ENCODE results near the gene FGFR3.

The FGFR3 gene

GRCh38 chr4:1798580-1799386, 5.7 kb downstream of the FGFR3 start:
- no peak overlapping the region for H3K4me3 Mint-ChIP-seq
- H3K36me3 Mint-ChIP-seq (ENCODE audit: low read depth), result no peaks in the 10 kb centered on the region
- TF ChIP-seq, protein P1, sequence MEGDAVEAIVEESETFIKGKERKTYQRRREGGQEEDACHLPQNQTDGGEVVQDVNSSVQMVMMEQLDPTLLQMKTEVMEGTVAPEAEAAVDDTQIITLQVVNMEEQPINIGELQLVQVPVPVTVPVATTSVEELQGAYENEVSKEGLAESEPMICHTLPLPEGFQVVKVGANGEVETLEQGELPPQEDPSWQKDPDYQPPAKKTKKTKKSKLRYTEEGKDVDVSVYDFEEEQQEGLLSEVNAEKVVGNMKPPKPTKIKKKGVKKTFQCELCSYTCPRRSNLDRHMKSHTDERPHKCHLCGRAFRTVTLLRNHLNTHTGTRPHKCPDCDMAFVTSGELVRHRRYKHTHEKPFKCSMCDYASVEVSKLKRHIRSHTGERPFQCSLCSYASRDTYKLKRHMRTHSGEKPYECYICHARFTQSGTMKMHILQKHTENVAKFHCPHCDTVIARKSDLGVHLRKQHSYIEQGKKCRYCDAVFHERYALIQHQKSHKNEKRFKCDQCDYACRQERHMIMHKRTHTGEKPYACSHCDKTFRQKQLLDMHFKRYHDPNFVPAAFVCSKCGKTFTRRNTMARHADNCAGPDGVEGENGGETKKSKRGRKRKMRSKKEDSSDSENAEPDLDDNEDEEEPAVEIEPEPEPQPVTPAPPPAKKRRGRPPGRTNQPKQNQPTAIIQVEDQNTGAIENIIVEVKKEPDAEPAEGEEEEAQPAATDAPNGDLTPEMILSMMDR (IDR thresholded peaks at IDR 0.05), result no peak
- no peaks in the 10 kb centered on the region for H3K9me3 Mint-ChIP-seq
- H3K27me3 Mint-ChIP-seq (ENCODE audit: low read depth, poor library complexity), result peaks cover 24% of the 10 kb centered on the region
- DNase-seq, result no peak
- H3K27ac Mint-ChIP-seq, result no peak overlapping the region
- peaks cover 6% of the 10 kb centered on the region for H3K4me1 Mint-ChIP-seq

DNA sequence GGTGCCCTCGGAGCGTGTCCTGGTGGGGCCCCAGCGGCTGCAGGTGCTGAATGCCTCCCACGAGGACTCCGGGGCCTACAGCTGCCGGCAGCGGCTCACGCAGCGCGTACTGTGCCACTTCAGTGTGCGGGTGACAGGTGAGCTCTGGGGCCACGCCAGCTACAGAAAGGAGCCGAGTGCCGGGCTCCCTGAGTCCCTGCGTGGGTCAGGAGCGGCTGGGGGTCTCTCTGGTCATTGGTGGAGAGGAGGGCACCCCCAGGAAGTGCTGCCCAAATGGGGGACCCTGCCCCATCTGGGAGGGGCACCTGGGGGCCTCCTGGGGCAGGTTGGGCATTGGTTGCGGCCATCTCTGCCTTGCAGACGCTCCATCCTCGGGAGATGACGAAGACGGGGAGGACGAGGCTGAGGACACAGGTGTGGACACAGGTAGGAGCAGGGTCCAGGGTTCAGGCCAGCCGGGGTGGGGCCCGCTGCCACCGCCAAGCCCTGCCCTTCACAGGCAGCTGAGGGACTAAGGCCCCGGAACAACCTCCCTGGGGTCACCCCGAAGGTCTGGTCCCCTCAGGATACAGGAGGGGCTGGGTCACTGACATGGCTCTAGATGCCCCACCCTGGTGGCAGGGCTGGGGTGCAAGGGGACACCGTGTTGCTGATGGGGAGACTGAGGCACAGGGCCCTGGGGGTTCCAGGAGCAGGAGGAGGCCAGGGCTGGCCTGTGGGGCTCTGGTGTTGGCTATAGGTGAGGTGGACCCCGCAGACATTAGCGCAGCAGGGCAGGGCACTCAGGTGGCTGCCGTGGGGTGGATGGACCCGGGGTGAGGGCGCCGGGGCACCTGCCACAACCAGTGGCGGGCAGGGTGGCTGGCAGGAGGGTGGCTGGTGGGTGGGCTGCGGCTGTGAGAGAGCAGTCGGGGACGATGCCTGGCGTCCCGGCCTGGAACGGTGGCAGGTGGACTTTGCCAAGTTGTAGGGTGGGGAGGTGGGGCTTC, 6.6 kb downstream of the FGFR3 start:
- Mint-ChIP-seq H3K36me3 (ENCODE audit: low read depth) (no peaks in the 10 kb centered on the region), H3K27me3 (ENCODE audit: low read depth, poor library complexity) (peaks cover 19% of the 10 kb centered on the region), H3K27ac (no peak overlapping the region), H3K4me3 (no peak overlapping the region), H3K9me3 (no peaks in the 10 kb centered on the region), H3K4me1 (peaks cover 11% of the 10 kb centered on the region)
- TF ChIP-seq, protein P1 (IDR thresholded peaks at IDR 0.05), result no peak
- DNase-seq, result no peak

DNA sequence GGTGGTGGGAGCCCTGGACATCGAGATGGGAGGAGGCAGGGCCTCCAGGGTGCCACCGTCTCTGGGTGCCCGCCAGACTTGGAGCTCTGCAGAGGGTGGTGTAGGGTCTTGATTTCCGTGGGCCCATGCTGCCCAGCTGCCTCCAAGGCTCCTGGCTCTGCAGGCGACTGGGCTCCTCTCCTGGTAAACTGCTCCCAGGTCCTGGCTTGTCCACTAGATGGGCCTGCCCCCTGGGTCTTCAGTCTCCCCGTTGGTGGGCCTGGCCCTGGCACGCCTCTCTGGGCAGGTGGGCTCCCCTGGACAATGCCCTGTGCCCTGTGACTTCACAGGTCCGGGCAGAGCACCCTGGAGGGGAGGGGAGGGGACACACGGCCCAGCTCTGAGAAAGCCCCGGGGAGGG, 7.7 kb downstream of the FGFR3 start:
- no peak overlapping the region for H3K27ac Mint-ChIP-seq
- H3K27me3 Mint-ChIP-seq (ENCODE audit: low read depth, poor library complexity), result peaks cover 9% of the 10 kb centered on the region
- H3K4me1 Mint-ChIP-seq, result peaks cover 11% of the 10 kb centered on the region
- TF ChIP-seq, protein P1 (IDR thresholded peaks at IDR 0.05), result no peak
- DNase-seq, result no peak
- H3K4me3 Mint-ChIP-seq, result no peak overlapping the region
- no peaks in the 10 kb centered on the region for H3K9me3 Mint-ChIP-seq
- H3K36me3 Mint-ChIP-seq (ENCODE audit: low read depth), result no peaks in the 10 kb centered on the region

- Mint-ChIP-seq H3K27me3 (ENCODE audit: low read depth, poor library complexity) (peaks cover 3% of the 10 kb centered on the region), H3K36me3 (ENCODE audit: low read depth) (no peaks in the 10 kb centered on the region), H3K4me3 (no peak overlapping the region), H3K27ac (no peak overlapping the region), H3K9me3 (no peaks in the 10 kb centered on the region), H3K4me1 (peaks cover 9% of the 10 kb centered on the region)
- TF ChIP-seq, protein P1 (IDR thresholded peaks at IDR 0.05), result no peak
- DNase-seq, result no peak
Measured at GRCh38 chr4:1801286-1801958, 8.3 kb downstream of the FGFR3 start.

- H3K9me3 Mint-ChIP-seq, result no peaks in the 10 kb centered on the region
- H3K36me3 Mint-ChIP-seq (ENCODE audit: low read depth), result no peaks in the 10 kb centered on the region
- TF ChIP-seq, protein P1 (IDR thresholded peaks at IDR 0.05), result no peak
- no peak overlapping the region for H3K4me3 Mint-ChIP-seq
- H3K27me3 Mint-ChIP-seq (ENCODE audit: low read depth, poor library complexity), result peaks cover 3% of the 10 kb centered on the region
- no peak overlapping the region for H3K27ac Mint-ChIP-seq
- peaks cover 5% of the 10 kb centered on the region for H3K4me1 Mint-ChIP-seq
- no peak for DNase-seq
Measured at GRCh38 chr4:1802151-1802715, 9.1 kb downstream of the FGFR3 start.

Measured in nephron progenitor cell (in vitro differentiated cells).